Mesenchymal stem cell (in vitro differentiated cells and primary cell): ENCODE data around the gene CDH23.
A peak's percentile ranks its signal among the peaks of the same experiment; 100 is the strongest.

Experiments
- DNase-seq: peaks from one replicate; pipeline ENCODE4 v3.0.0-alpha.2; 2013
- H2AFZ ChIP-seq: one replicate; pipeline ENCODE4 v1.6.1; 2013; ENCODE audit warnings: low read depth, mild to moderate bottlenecking, control low read depth, inconsistent platforms, low read length, moderate library complexity
- H2AK5ac ChIP-seq: 2 replicates; pipeline ENCODE4 v1.6.1; 2013; ENCODE audit warnings: low read length, moderate library complexity, mild to moderate bottlenecking, inconsistent platforms; ENCODE audit not compliant: severe bottlenecking
- H2BK120ac ChIP-seq: one replicate; pipeline ENCODE4 v1.6.1; 2013; ENCODE audit warnings: low read depth, mild to moderate bottlenecking, inconsistent platforms, low read length, moderate library complexity
- H2BK12ac ChIP-seq, 2 experiments: one replicate each; pipeline ENCODE4 v1.6.1; 2013; ENCODE audit warnings: inconsistent platforms in 2 of 2, low read length in 2 of 2, mild to moderate bottlenecking in 2 of 2, moderate library complexity in 2 of 2, control low read depth in 1 of 2
- H2BK15ac ChIP-seq: one replicate; pipeline ENCODE4 v1.6.1; 2013; ENCODE audit warnings: mild to moderate bottlenecking, low read depth, inconsistent platforms; ENCODE audit not compliant: poor library complexity, severe bottlenecking
- H2BK5ac ChIP-seq: 2 replicates; pipeline ENCODE4 v1.6.1; 2013; ENCODE audit warnings: low read depth, mild to moderate bottlenecking, low read length, control low read depth, inconsistent platforms; ENCODE audit not compliant: poor library complexity, severe bottlenecking
- H3K14ac ChIP-seq, 2 experiments: one replicate each; pipeline ENCODE4 v1.6.1; 2013; ENCODE audit warnings: inconsistent platforms in 2 of 2, low read length in 2 of 2, control low read depth in 1 of 2, mild to moderate bottlenecking in 1 of 2, moderate library complexity in 1 of 2
- H3K18ac ChIP-seq, 2 experiments: one replicate each; pipeline ENCODE4 v1.6.1; 2013; ENCODE audit warnings: inconsistent platforms in 2 of 2, low read length in 2 of 2, control low read depth in 1 of 2, low read depth in 1 of 2, mild to moderate bottlenecking in 1 of 2
- H3K23ac ChIP-seq, 2 experiments: one replicate each; pipeline ENCODE4 v1.6.1; 2013; ENCODE audit warnings: inconsistent platforms in 2 of 2, low read length in 2 of 2, mild to moderate bottlenecking in 2 of 2, moderate library complexity in 2 of 2, control low read depth in 1 of 2
- H3K27ac ChIP-seq: 2 replicates; pipeline ENCODE4 v1.5.1; 2013; ENCODE audit warnings: mild to moderate bottlenecking, moderate library complexity, low read length, control low read depth, inconsistent platforms; ENCODE audit not compliant: poor library complexity, severe bottlenecking
- H3K27me3 ChIP-seq, 2 experiments: 2 replicates each; pipeline versions ENCODE4 v1.6.1 to v1.7.0; 2013; ENCODE audit warnings: low read length in 2 of 2, mild to moderate bottlenecking in 2 of 2, moderate library complexity in 2 of 2, control low read depth in 1 of 2, inconsistent platforms in 1 of 2; ENCODE audit not compliant: control insufficient read depth in 1 of 2, insufficient read depth in 1 of 2
- H3K36me3 ChIP-seq, 2 experiments: 2 replicates each; pipeline versions ENCODE4 v1.6.1 to v1.7.0; 2013; ENCODE audit warnings: low read length in 2 of 2, control low read depth in 1 of 2, inconsistent platforms in 1 of 2, low read depth in 1 of 2, mild to moderate bottlenecking in 1 of 2; ENCODE audit not compliant: insufficient read depth in 2 of 2, control insufficient read depth in 1 of 2
- H3K4ac ChIP-seq, 2 experiments: one replicate each; pipeline ENCODE4 v1.6.1; 2013; ENCODE audit warnings: inconsistent platforms in 2 of 2, low read length in 2 of 2, mild to moderate bottlenecking in 2 of 2, moderate library complexity in 2 of 2, control low read depth in 1 of 2, low read depth in 1 of 2
- H3K4me1 ChIP-seq: 2 replicates; pipeline ENCODE4 v1.6.1; 2013; ENCODE audit warnings: low read depth, low read length, control low read depth; ENCODE audit not compliant: control insufficient read depth, insufficient read depth
- H3K4me2 ChIP-seq: 2 replicates; pipeline ENCODE4 v1.6.1; 2013; ENCODE audit warnings: low read length, mild to moderate bottlenecking, inconsistent platforms; ENCODE audit not compliant: poor library complexity, severe bottlenecking
- H3K4me3 ChIP-seq, 2 experiments: 2 replicates each; pipeline versions ENCODE4 v1.5.1 to v1.7.0; 2013; ENCODE audit warnings: low read length in 2 of 2, mild to moderate bottlenecking in 2 of 2, control low read depth in 1 of 2, low read depth in 1 of 2; ENCODE audit not compliant: insufficient read depth in 1 of 2
- H3K79me1 ChIP-seq: replicated peaks from 2 replicates; pipeline ENCODE4 v1.6.1; 2013; ENCODE audit warnings: mild to moderate bottlenecking, control low read depth, low read length, inconsistent platforms; ENCODE audit not compliant: poor library complexity, severe bottlenecking
- H3K9ac ChIP-seq: 2 replicates; pipeline ENCODE4 v1.7.0; 2013; ENCODE audit warnings: mild to moderate bottlenecking, low read length, moderate library complexity
- H3K9me3 ChIP-seq: 2 replicates; pipeline ENCODE4 v1.7.0; 2013; ENCODE audit warnings: mild to moderate bottlenecking, low read length; ENCODE audit not compliant: control insufficient read depth
- H4K8ac ChIP-seq: one replicate; pipeline ENCODE4 v1.6.1; 2013; ENCODE audit warnings: inconsistent platforms, mild to moderate bottlenecking, low read length, moderate library complexity
- H4K91ac ChIP-seq: one replicate; pipeline ENCODE4 v1.6.1; 2013; ENCODE audit warnings: mild to moderate bottlenecking, low read length, inconsistent platforms
- WGBS: methylation state at CpG from one replicate; pipeline ENCODE4 v1.1.7; 2013; ENCODE audit warnings: mixed read lengths; 5-methylcytosine and 5-hydroxymethylcytosine counted together

The CDH23 gene

GRCh38 chr10:71719042-71719441 lies 322.3 kb downstream of the CDH23 start:
- Histone ChIP-seq H3K18ac (no peak overlapping the region), H3K4me2 (no peak overlapping the region), H2BK5ac (no peak overlapping the region), H2AFZ (no peak overlapping the region), H4K8ac (no peak overlapping the region), H3K79me1 (no peaks in the 10 kb centered on the region), H4K91ac (no peak overlapping the region), H2BK12ac (no peak overlapping the region), H3K27me3 (peaks cover 4 to 71% of the 10 kb centered on the region in 2 experiments), H2BK15ac (no peak overlapping the region), H3K36me3 (no peaks in the 10 kb centered on the region), H3K27ac (no peak overlapping the region), H3K9ac (no peak overlapping the region), H3K4me1 (no peaks in the 10 kb centered on the region), H3K4ac (no peak overlapping the region), H3K9me3 (no peaks in the 10 kb centered on the region), H3K14ac (no peak overlapping the region), H3K4me3 (no peak overlapping the region), H2BK120ac (no peak overlapping the region), H2AK5ac (no peak overlapping the region), H3K23ac (no peak overlapping the region)
- DNase-seq: peak; percentile 2
- WGBS: 83% methylated on average over 5 of the region's 7 CpGs

- Histone ChIP-seq H2BK15ac (no peak within 1 kb of the TSS), H3K36me3 (no peaks in the 10 kb centered on the region), H2BK120ac (no peak within 1 kb of the TSS), H3K4me1 (no peaks in the 10 kb centered on the region), H3K9me3 (no peaks in the 10 kb centered on the region), H3K18ac (no peak within 1 kb of the TSS), H2BK12ac (no peak within 1 kb of the TSS), H2BK5ac (no peak within 1 kb of the TSS), H3K4me2 (no peak within 1 kb of the TSS), H3K23ac (no peak within 1 kb of the TSS), H4K91ac (no peak within 1 kb of the TSS), H3K4ac (no peak within 1 kb of the TSS), H3K27me3 (peaks cover 4 to 65% of the 10 kb centered on the region in 2 experiments), H3K14ac (no peak within 1 kb of the TSS), H3K79me1 (no peaks in the 10 kb centered on the region), H2AK5ac (no peak within 1 kb of the TSS), H2AFZ (no peak within 1 kb of the TSS), H3K27ac (no peak within 1 kb of the TSS), H3K4me3 (no peak within 1 kb of the TSS), H4K8ac (no peak within 1 kb of the TSS), H3K9ac (no peak within 1 kb of the TSS)
- no peak for DNase-seq
- WGBS: 51% methylated on average over 12 of the region's 14 CpGs
Observed at GRCh38 chr10:71719464-71720201, 322.9 kb downstream of the CDH23 start, which contains the start of gene C10orf105. Gene C10orf105, minus strand, starts transcription at chr10:71719778. Its CDS starts 3,441 bp downstream, at chr10:71716337.

GRCh38 chr10:71720288-71720687 lies 323.6 kb downstream of the CDH23 start:
- no peaks in the 10 kb centered on the region for H3K4me1 ChIP-seq
- no peak overlapping the region for H3K23ac ChIP-seq
- no peak overlapping the region for H3K14ac ChIP-seq
- no peak overlapping the region for H4K91ac ChIP-seq
- no peak overlapping the region for H2BK12ac ChIP-seq
- no peak overlapping the region for H3K9ac ChIP-seq
- H3K36me3 ChIP-seq: no peaks in the 10 kb centered on the region
- H2AK5ac ChIP-seq: no peak overlapping the region
- no peak overlapping the region for H3K27ac ChIP-seq
- no peak overlapping the region for H3K18ac ChIP-seq
- no peaks in the 10 kb centered on the region for H3K79me1 ChIP-seq
- no peak overlapping the region for H2BK120ac ChIP-seq
- WGBS: 67% methylated on average over 4 of the region's 4 CpGs
- no peak overlapping the region for H2BK5ac ChIP-seq
- H2AFZ ChIP-seq: no peak overlapping the region
- no peaks in the 10 kb centered on the region for H3K9me3 ChIP-seq
- no peak overlapping the region for H2BK15ac ChIP-seq
- peaks cover 4 to 58% of the 10 kb centered on the region in 2 experiments for H3K27me3 ChIP-seq
- no peak overlapping the region for H3K4me3 ChIP-seq
- H4K8ac ChIP-seq: no peak overlapping the region
- no peak overlapping the region for H3K4me2 ChIP-seq
- no peak overlapping the region for H3K4ac ChIP-seq
- DNase-seq: no peak

- Histone ChIP-seq H3K27me3 (peaks cover 4 to 56% of the 10 kb centered on the region in 2 experiments), H3K4me1 (no peaks in the 10 kb centered on the region), H3K9ac (no peak overlapping the region), H2AK5ac (no peak overlapping the region), H3K4ac (no peak overlapping the region), H3K36me3 (no peaks in the 10 kb centered on the region), H2BK15ac (no peak overlapping the region), H3K27ac (no peak overlapping the region), H2BK5ac (no peak overlapping the region), H3K4me2 (no peak overlapping the region), H3K4me3 (no peak overlapping the region), H4K8ac (no peak overlapping the region), H3K79me1 (no peaks in the 10 kb centered on the region), H2BK12ac (no peak overlapping the region), H3K18ac (no peak overlapping the region), H3K9me3 (no peaks in the 10 kb centered on the region), H4K91ac (no peak overlapping the region), H2BK120ac (no peak overlapping the region), H3K23ac (no peak overlapping the region), H2AFZ (no peak overlapping the region), H3K14ac (no peak overlapping the region)
- WGBS: 83% methylated on average over 6 of the region's 6 CpGs
- no peak for DNase-seq
Observed at GRCh38 chr10:71721313-71721712, 324.6 kb downstream of the CDH23 start.
